ENCODE measurements around the gene PDCD10.

Gene PDCD10

GRCh38 chr3:167671878-167672427 is 62.7 kb downstream of the PDCD10 start:
- no peak for DNase-seq

- no peak for DNase-seq
These were observed 65.0 kb downstream of the PDCD10 start for GRCh38 chr3:167669699-167670098.

GRCh38 chr3:167668651-167669050 is 66.0 kb downstream of the PDCD10 start:
- DNase-seq: no peak

GRCh38 chr3:167666563-167666962 is 68.1 kb downstream of the PDCD10 start:
- DNase-seq: no peak

- DNase-seq: no peak
These were observed 71.7 kb downstream of the PDCD10 start for GRCh38 chr3:167662919-167663400.

- no peak for DNase-seq
These were observed 76.9 kb downstream of the PDCD10 start for GRCh38 chr3:167657684-167658225.

- DNase-seq: no peak
These were observed 77.9 kb downstream of the PDCD10 start for GRCh38 chr3:167656821-167657220.

- no peak for DNase-seq
These were observed 80.9 kb downstream of the PDCD10 start, which contains the start of gene WDR49 for GRCh38 chr3:167653760-167654159. WDR49 (minus strand) TSS chr3:167653942; CDS start chr3:167653425, 517 bp downstream.

GRCh38 chr3:167653155-167653554 is 81.5 kb downstream of the PDCD10 start:
- no peak for DNase-seq

GRCh38 chr3:167651826-167652225 is 82.9 kb downstream of the PDCD10 start:
- no peak for DNase-seq

GRCh38 chr3:167650459-167650858 is 84.2 kb downstream of the PDCD10 start:
- no peak for DNase-seq

GRCh38 chr3:167649746-167650145 is 84.9 kb downstream of the PDCD10 start:
- DNase-seq: no peak

GRCh38 chr3:167644611-167645010 is 90.1 kb downstream of the PDCD10 start:
- no peak for DNase-seq

Data from activated CD4-positive, alpha-beta T cell treated with anti-CD3 and anti-CD28 coated beads for 48 hours (primary cell).